NOMO-1 treated with dmso at 0.1 percent for 144 hours (cell line): ENCODE measurements around the gene NEUROD2.

Source experiments
- DNase-seq: peaks from one replicate; lab custom pipeline; 2025; ENCODE audit not compliant: unreplicated experiment; lab: John Stamatoyannopoulos, UW

NEUROD2 gene

GRCh38 chr17:39635614-39636176 is 28.0 kb upstream of the NEUROD2 start:
- DNase-seq = no peak

- no peak for DNase-seq
Measured at GRCh38 chr17:39634384-39634871, 26.7 kb upstream of the NEUROD2 start.

- DNase-seq = no peak
Measured at GRCh38 chr17:39633570-39634183, 26.0 kb upstream of the NEUROD2 start.

DNA sequence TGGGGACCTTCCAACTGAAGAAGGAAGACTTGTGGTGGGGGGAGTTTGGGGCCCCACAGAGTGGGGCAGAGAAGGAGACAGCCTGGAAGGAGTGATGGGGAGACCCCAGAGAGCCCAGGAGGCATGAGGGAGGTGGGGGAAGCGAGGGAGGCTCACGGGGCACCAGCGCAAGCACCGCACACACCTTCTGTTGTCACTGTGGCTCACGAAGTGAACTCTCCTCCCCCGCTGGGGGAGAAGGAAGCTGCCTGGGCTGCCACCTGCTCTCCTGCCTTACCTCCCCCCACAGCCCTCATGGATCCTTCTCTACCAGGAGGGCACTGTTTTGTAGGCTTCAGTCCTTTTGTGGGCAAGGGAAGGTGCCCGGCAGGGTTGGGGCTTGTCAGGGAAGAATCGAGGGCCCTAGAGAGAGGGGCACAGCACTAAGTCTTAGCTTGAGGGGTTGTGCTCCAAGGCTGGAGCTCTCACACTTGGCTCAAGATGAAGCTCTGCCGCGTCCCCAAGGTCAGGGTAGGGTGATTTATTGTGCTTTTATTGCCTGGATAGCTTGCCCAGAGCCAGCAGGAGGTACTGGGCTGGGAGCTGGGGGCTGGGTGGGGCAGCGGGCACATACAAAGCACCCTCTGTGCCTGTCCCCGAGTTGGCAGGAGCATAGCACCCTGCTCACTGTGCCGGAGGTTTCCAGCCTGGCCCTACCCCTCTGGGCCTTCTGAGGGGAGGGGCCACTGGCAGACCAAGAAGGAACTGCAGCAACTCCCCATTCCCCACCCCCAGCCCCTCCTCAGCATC is 24.6 kb upstream of the NEUROD2 start:
- DNase-seq = no peak

- DNase-seq = no peak
Measured at GRCh38 chr17:39631403-39631802, 23.7 kb upstream of the NEUROD2 start.

GRCh38 chr17:39629898-39630297 is 22.2 kb upstream of the NEUROD2 start:
- DNase-seq = peak; percentile 74

DNA sequence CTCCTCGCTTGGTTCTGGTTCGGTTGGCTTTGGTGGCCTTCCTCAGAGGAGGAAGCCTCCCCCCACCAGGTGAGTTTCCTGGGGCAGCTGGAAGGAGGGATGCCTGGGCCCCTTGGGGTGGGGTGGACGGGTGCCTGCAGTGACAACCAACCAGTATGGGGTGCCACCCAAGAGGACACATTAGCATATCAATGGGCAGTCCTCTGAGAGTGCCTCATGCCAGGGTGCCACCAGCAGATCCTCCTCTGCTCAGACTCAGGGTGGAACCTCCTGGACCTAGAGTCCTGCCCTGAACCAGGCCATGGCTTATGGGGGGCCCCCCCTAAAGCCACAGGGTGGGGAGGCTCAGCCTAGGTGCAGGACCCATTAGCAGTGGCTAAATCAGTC is 21.8 kb upstream of the NEUROD2 start:
- no peak for DNase-seq

- no peak for DNase-seq
Measured at GRCh38 chr17:39628655-39629493, 21.2 kb upstream of the NEUROD2 start.

GRCh38 chr17:39627712-39628516 is 20.2 kb upstream of the NEUROD2 start:
- no peak for DNase-seq

GRCh38 chr17:39627047-39627711 is 19.5 kb upstream of the NEUROD2 start:
- DNase-seq = no peak

DNA sequence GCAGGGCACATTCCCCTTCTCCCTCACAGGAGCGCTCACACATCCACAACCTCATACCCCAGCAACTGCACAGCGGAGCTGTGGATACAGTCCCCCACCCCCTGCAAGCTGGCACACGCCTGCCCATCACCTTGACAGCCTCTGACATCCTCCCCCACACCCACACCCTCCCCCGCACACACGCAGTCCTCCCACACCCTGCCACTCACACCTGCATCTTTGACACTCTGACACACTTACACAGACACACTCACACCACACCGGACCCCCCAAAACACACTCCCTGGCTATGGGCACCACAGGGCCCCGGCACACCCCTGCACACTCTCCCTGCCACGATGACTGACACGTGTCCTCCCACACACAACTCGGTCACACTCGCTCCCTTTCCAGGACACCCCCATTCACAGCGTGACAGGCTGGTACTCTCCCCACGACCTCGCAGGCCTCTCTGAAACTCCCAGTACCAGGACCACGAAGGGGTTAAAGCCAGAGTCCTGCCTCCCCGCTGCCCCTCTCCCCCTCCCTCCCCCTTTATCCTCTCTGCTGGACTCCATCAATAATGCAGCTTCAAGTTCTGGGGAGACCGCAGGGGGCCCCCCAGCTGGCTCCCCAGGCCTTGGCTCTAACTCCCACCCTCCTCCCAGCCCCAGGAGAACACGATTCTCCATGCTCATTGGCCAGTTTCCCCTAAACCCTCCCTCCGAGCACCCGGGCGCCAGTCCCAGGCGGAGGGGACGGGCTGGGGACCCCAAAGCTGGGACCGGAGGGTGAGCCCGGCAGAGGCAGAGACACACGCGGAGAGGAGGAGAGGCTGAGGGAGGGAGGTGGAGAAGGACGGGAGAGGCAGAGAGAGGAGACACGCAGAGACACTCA is 18.7 kb upstream of the NEUROD2 start, which contains the start of gene PPP1R1B:
Gene PPP1R1B (plus strand): TSS at position 782 of the 876 bp plus-strand sequence. CDS start 441 bp downstream, outside the sequence.
- no peak for DNase-seq

DNA sequence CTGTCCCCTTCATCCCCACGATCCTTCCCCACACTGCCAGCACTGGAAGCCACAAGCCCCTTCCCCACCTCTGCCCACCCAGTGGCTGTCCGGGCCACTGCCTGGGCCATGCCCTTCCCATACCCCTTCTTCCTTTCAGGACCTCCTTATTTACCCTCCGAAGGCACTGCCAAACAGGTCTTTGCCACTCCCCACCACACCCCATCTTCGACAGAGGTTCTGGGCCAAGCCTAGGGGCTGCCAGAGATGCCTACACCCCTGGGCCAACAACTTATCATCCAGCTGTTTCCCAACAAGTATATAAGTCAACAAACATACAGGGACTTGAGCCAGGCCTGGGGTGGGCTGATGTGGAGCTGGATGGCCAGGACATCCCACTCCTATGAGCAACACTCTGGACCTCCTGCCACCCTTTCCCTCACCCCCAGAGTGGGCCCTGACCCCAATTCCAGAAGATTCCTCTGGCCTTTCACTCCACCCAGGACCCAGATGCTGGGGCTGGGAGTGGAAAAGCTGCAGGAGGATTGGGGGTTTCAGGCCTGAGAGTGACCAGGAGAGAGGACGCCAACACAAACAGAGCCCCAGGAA is 17.6 kb upstream of the NEUROD2 start:
- DNase-seq = no peak

DNA sequence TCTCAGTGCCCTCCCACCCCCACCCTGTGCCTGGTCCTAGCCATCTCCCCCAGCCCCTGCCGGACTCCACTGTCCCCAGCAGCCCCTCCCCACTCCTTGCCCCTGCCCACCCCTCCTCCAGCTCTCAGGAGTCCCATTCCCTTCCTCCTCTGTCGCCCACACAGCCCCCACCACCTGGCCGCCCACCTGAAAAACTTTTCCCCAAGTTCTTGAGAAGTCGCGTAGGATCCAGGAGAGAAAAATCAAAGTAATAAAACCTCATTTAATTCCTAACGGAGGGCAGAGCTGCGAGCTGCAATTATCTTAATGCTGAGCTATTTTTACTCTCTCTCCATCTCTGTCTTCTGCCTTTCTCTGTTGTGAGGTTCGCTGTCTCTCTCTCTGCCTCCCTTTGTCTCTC is 16.6 kb upstream of the NEUROD2 start:
- DNase-seq = no peak

DNA sequence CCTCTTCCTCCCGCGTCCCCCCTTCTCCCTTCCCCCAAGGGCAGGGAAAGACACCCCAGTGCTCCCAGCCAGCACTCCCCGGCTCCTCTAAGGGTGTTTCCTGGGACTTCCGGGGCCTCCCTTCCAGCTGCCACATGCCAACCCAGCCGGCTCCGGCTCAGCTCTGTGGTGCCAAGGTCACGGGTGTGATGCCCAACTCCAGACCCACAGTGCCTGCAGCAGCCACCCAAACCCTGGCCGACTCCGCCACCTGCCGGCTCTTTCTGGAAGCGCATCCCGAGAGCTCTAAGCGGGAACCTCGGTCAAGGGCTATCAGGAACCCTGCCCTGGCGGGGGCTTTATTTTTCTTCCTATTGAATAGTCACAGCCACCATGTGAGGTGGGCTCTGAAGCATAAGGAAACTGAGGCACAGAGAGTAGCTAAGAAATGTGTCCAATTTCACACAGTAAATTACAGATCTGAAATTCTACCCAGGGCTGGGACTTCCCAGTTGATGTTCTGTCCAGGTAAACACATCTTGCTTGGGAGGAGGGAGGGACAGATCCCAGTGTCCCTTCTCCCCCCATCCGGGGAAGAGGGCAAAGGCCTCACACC is 15.7 kb upstream of the NEUROD2 start:
- DNase-seq = peak; percentile 60

DNA sequence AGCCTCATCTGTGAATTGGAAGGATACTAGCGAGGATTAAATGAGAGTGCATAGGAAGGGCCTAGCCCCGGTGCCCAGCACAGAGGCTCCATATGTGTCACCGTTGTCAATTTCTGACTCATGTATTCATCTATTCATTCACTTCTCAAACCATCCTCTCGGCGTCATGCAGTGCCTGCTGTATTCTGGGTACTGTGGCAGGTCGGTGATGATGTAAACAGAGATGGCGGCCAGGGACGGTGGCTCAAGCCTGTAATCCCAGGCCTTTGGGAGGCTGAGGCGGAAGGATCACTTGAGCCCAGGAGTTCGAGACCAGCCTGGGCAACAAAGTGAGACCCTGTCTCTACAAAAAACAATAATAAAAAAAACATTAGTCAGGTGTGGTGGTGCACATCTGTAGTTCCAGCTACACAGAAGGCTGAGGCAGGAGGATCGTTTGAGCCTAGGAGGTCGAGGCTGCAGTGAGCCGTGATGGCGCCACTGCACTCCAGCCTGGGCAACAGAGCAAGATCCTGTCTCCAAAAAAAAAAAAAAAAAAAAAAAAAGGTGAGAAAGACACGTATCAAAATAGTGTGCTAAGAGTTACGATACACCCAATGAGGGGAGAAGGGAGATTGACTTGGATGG is 14.8 kb upstream of the NEUROD2 start:
- no peak for DNase-seq

DNA sequence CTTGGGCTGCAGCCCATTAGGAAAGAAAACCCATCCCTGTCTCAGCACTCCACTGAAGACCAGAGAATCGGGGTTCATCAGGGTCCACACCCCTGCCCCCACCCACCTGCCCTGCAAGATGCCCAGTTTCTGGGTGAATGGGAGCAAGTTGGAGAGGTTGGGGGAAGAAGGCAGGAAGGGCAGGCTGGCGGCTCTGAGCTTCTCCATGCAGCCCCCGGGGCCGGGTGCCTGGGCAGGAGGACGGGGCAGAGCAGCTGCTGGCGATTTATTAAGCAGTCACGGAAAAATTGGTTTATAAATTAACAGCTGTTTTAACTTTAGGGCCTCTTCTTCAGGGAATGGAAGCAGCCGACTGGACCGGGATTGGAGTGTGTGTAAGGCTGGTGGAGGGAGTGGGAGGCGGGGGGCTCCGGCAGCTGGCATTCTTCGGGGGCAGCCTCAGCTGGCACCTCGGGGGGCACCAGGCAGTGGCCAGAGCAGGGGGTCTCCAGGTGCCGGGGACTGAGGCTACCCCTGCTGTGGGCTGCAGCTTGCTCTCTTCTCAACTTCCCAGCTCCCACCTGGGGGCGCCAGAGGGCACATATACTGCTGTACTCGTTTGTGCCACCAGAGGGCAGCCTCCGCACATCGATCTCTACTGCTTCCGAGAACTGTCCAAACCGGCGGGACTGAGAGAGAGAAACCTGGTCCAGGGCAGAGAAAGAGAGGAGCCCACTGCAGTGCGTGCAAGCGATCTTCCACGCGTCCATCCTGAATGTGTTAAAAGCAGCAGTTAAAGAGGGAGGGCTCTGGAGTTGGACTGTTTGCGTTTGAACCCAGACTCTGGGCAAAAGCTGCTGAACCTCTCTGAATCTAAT is 14.0 kb upstream of the NEUROD2 start:
- peak; percentile 40 for DNase-seq

DNA sequence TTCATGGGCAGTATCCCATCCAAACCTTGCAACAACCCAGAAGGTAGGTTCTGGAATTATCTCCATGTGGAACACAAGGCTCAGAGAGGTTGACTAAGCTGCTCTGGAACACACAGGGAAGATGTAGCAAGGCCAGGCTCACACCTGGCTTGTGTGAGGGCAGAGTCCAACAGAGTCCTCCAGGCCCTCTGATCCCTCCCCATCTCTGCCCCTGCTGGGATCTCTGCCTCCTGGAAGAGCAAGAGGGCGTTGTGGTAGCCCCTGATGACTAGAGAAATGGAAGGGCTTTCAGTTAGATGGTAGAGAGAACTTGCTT is 12.0 kb upstream of the NEUROD2 start:
- DNase-seq = no peak
